ENCODE results near the gene GRIK3.

GRCh38 chr1:36900128-36900527 lies 134.2 kb downstream of the GRIK3 start:
- TF ChIP-seq POLR2A (IDR thresholded peaks at IDR 0.05) = no peak
- no peak for TF ChIP-seq CTCF (IDR thresholded peaks at IDR 0.05)
- no peak for TF ChIP-seq POLR2AphosphoS5 (IDR thresholded peaks at IDR 0.05)
- TF ChIP-seq EP300 (IDR thresholded peaks at IDR 0.05; ENCODE audit: low read depth) = no peak
